ENCODE data around the gene DAZAP1. TPM values are rescaled to one million over a fixed set of nuclear protein-coding genes. Genes with fewer than 3 reads are reported as not detected.

The DAZAP1 gene
- polyA plus RNA-seq, 2 donors: 64.9 to 75.3 TPM

- H3K36me3 ChIP-seq (ENCODE audit: control insufficient read depth in 2 of 2, insufficient read depth in 2 of 2, low read length in 1 of 2): peaks cover 5 to 12% of the 10 kb centered on the region in 2 donors
- H3K4me1 ChIP-seq (ENCODE audit: control insufficient read depth in 2 of 2, insufficient read depth in 2 of 2, low read length in 1 of 2): peaks cover 0 to 10% of the 10 kb centered on the region in 2 donors
- peak overlapping the region; percentile 90 to 97 for H3K27ac ChIP-seq (ENCODE audit: low read depth in 2 of 2, low read length in 1 of 2)
- 0% methylated on average over 23 of the region's 23 CpGs for WGBS, 2 donors
- H3K27me3 ChIP-seq (ENCODE audit: control insufficient read depth in 1 of 2, insufficient read depth in 2 of 2, low read length in 2 of 2): no peaks in the 10 kb centered on the region
- peak overlapping the region; percentile 95 to 97 for H3K4me3 ChIP-seq (ENCODE audit: low read depth in 1 of 2, low read length in 2 of 2)
- H3K9me3 ChIP-seq (ENCODE audit: control insufficient read depth in 2 of 2, insufficient read depth in 1 of 2, low read depth in 1 of 2, low read length in 1 of 2): peaks cover 0 to 2% of the 10 kb centered on the region in 2 donors
These were observed 23.3 kb upstream of the DAZAP1 start for GRCh38 chr19:1384085-1384462.

DNA sequence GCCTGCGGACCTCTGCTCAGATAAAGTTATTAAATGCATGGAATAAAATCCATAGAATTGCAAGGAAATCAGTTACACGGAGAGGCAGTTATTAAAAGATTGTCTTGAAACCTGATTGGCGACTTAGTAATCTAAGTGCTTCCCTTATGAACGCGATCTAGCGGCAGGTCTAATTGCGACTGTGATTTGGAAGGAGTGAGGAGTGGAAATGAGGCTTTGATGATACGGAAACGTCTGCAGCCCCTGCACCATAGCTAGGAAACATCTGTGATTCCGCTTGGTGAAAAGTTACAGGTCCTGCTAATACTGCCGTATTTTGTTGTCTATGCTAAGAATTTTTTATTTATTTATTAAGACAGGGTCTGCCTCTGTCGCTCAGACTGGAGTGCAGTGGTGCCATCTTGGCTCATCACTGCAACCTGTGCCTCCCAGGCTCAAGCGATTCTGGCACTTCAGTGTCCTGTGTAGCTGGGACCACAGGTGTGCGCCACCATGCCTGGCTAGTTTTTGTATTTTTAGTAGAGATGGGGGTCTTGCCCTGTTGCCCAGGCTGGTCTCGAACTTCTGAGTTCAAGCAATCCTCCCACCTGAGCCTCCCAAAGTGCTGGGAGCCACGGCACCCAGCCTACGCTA, 22.8 kb upstream of the DAZAP1 start:
- H3K4me3 ChIP-seq (ENCODE audit: low read depth in 1 of 2, low read length in 2 of 2): peak overlapping the region; percentile 95 to 97
- no peaks in the 10 kb centered on the region for H3K27me3 ChIP-seq (ENCODE audit: control insufficient read depth in 1 of 2, insufficient read depth in 2 of 2, low read length in 2 of 2)
- peaks cover 11 to 18% of the 10 kb centered on the region in 2 donors for H3K36me3 ChIP-seq (ENCODE audit: control insufficient read depth in 2 of 2, insufficient read depth in 2 of 2, low read length in 1 of 2)
- peaks cover 0 to 10% of the 10 kb centered on the region in 2 donors for H3K4me1 ChIP-seq (ENCODE audit: control insufficient read depth in 2 of 2, insufficient read depth in 2 of 2, low read length in 1 of 2)
- peak overlapping the region; percentile 90 to 97 for H3K27ac ChIP-seq (ENCODE audit: low read depth in 2 of 2, low read length in 1 of 2)
- H3K9me3 ChIP-seq (ENCODE audit: control insufficient read depth in 2 of 2, insufficient read depth in 1 of 2, low read depth in 1 of 2, low read length in 1 of 2): peaks cover 0 to 2% of the 10 kb centered on the region in 2 donors
- WGBS, 2 donors: 29 to 31% methylated on average over 17 of the region's 17 CpGs

GRCh38 chr19:1385816-1386215, 21.6 kb upstream of the DAZAP1 start:
- H3K27ac ChIP-seq (ENCODE audit: low read depth in 2 of 2, low read length in 1 of 2): no peak overlapping the region
- WGBS, 2 donors: 92% methylated on average over 3 of the region's 3 CpGs
- H3K36me3 ChIP-seq (ENCODE audit: control insufficient read depth in 2 of 2, insufficient read depth in 2 of 2, low read length in 1 of 2): peaks cover 11 to 25% of the 10 kb centered on the region in 2 donors
- H3K4me1 ChIP-seq (ENCODE audit: control insufficient read depth in 2 of 2, insufficient read depth in 2 of 2, low read length in 1 of 2): peaks cover 0 to 10% of the 10 kb centered on the region in 2 donors
- H3K9me3 ChIP-seq (ENCODE audit: control insufficient read depth in 2 of 2, insufficient read depth in 1 of 2, low read depth in 1 of 2, low read length in 1 of 2): peaks cover 0 to 2% of the 10 kb centered on the region in 2 donors
- no peaks in the 10 kb centered on the region for H3K27me3 ChIP-seq (ENCODE audit: control insufficient read depth in 1 of 2, insufficient read depth in 2 of 2, low read length in 2 of 2)
- no peak overlapping the region for H3K4me3 ChIP-seq (ENCODE audit: low read depth in 1 of 2, low read length in 2 of 2)

DNA sequence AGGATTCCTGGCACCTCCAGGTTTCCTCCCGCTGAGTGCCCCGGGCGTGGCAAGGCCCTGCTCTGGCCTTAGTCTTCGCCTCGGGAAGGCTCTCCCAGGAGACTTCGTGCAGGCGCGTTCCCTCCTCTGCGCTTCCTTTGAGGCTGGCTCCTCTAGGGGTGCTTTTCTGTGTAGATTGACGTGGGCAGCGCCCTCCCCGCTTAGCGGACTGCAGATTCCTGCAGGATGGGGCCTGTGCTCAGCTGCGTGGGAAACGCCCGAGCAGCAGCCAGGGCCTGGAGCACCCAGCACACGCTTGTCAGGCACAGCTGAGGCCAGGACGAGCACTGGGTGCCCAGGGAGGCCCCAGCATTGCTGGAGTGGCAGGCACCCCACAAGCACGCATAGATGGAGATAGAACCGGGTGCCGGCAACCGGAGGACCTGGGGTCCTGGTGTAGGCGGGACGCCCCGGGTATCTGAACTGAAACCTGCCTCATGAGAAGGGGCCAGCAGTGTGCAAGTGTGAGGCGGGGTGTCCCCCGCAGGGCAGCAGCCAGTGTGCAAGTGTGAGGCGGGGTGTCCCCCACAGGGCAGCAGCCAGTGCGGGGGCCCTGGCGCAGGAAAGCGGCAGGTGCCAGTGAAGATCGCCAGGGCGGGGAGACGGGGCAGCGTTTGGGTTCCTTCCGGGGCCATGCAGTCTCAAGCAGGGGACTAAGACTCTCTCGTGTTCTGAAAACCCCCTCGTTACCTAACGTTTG, 20.3 kb upstream of the DAZAP1 start:
- 64 to 75% methylated on average over 39 of the region's 39 CpGs for WGBS, 2 donors
- Histone ChIP-seq H3K9me3 (ENCODE audit: control insufficient read depth in 2 of 2, insufficient read depth in 1 of 2, low read depth in 1 of 2, low read length in 1 of 2) (peaks cover 0 to 2% of the 10 kb centered on the region in 2 donors), H3K27me3 (ENCODE audit: control insufficient read depth in 1 of 2, insufficient read depth in 2 of 2, low read length in 2 of 2) (no peaks in the 10 kb centered on the region), H3K4me3 (ENCODE audit: low read depth in 1 of 2, low read length in 2 of 2) (no peak overlapping the region), H3K36me3 (ENCODE audit: control insufficient read depth in 2 of 2, insufficient read depth in 2 of 2, low read length in 1 of 2) (peaks cover 14 to 28% of the 10 kb centered on the region in 2 donors), H3K4me1 (ENCODE audit: control insufficient read depth in 2 of 2, insufficient read depth in 2 of 2, low read length in 1 of 2) (peaks cover 0 to 10% of the 10 kb centered on the region in 2 donors), H3K27ac (ENCODE audit: low read depth in 2 of 2, low read length in 1 of 2) (peak overlapping the region in 1 of 2 donors; percentile 19)

GRCh38 chr19:1387684-1388636, 19.4 kb upstream of the DAZAP1 start:
- WGBS, 2 donors: 82 to 84% methylated on average over 44 to 45 of the region's 45 CpGs
- H3K9me3 ChIP-seq (ENCODE audit: control insufficient read depth in 2 of 2, insufficient read depth in 1 of 2, low read depth in 1 of 2, low read length in 1 of 2): peaks cover 0 to 2% of the 10 kb centered on the region in 2 donors
- H3K4me1 ChIP-seq (ENCODE audit: control insufficient read depth in 2 of 2, insufficient read depth in 2 of 2, low read length in 1 of 2): peaks cover 0 to 10% of the 10 kb centered on the region in 2 donors
- H3K4me3 ChIP-seq (ENCODE audit: low read depth in 1 of 2, low read length in 2 of 2): no peak overlapping the region
- H3K36me3 ChIP-seq (ENCODE audit: control insufficient read depth in 2 of 2, insufficient read depth in 2 of 2, low read length in 1 of 2): peaks cover 14 to 30% of the 10 kb centered on the region in 2 donors
- no peaks in the 10 kb centered on the region for H3K27me3 ChIP-seq (ENCODE audit: control insufficient read depth in 1 of 2, insufficient read depth in 2 of 2, low read length in 2 of 2)
- no peak overlapping the region for H3K27ac ChIP-seq (ENCODE audit: low read depth in 2 of 2, low read length in 1 of 2)

GRCh38 chr19:1388637-1389026, 18.8 kb upstream of the DAZAP1 start:
- peaks cover 14 to 36% of the 10 kb centered on the region in 2 donors for H3K36me3 ChIP-seq (ENCODE audit: control insufficient read depth in 2 of 2, insufficient read depth in 2 of 2, low read length in 1 of 2)
- no peak overlapping the region for H3K27ac ChIP-seq (ENCODE audit: low read depth in 2 of 2, low read length in 1 of 2)
- no peaks in the 10 kb centered on the region for H3K27me3 ChIP-seq (ENCODE audit: control insufficient read depth in 1 of 2, insufficient read depth in 2 of 2, low read length in 2 of 2)
- peaks cover 0 to 10% of the 10 kb centered on the region in 2 donors for H3K4me1 ChIP-seq (ENCODE audit: control insufficient read depth in 2 of 2, insufficient read depth in 2 of 2, low read length in 1 of 2)
- H3K9me3 ChIP-seq (ENCODE audit: control insufficient read depth in 2 of 2, insufficient read depth in 1 of 2, low read depth in 1 of 2, low read length in 1 of 2): peaks cover 0 to 2% of the 10 kb centered on the region in 2 donors
- 89 to 90% methylated on average over 17 of the region's 17 CpGs for WGBS, 2 donors
- H3K4me3 ChIP-seq (ENCODE audit: low read depth in 1 of 2, low read length in 2 of 2): no peak overlapping the region

GRCh38 chr19:1389033-1389940, 18.1 kb upstream of the DAZAP1 start:
- 91 to 93% methylated on average over 38 to 39 of the region's 39 CpGs for WGBS, 2 donors
- Histone ChIP-seq H3K9me3 (ENCODE audit: control insufficient read depth in 2 of 2, insufficient read depth in 1 of 2, low read depth in 1 of 2, low read length in 1 of 2) (peaks cover 0 to 2% of the 10 kb centered on the region in 2 donors), H3K27ac (ENCODE audit: low read depth in 2 of 2, low read length in 1 of 2) (no peak overlapping the region), H3K36me3 (ENCODE audit: control insufficient read depth in 2 of 2, insufficient read depth in 2 of 2, low read length in 1 of 2) (peaks cover 14 to 36% of the 10 kb centered on the region in 2 donors), H3K4me3 (ENCODE audit: low read depth in 1 of 2, low read length in 2 of 2) (no peak overlapping the region), H3K4me1 (ENCODE audit: control insufficient read depth in 2 of 2, insufficient read depth in 2 of 2, low read length in 1 of 2) (peaks cover 0 to 16% of the 10 kb centered on the region in 2 donors), H3K27me3 (ENCODE audit: control insufficient read depth in 1 of 2, insufficient read depth in 2 of 2, low read length in 2 of 2) (no peaks in the 10 kb centered on the region)

DNA sequence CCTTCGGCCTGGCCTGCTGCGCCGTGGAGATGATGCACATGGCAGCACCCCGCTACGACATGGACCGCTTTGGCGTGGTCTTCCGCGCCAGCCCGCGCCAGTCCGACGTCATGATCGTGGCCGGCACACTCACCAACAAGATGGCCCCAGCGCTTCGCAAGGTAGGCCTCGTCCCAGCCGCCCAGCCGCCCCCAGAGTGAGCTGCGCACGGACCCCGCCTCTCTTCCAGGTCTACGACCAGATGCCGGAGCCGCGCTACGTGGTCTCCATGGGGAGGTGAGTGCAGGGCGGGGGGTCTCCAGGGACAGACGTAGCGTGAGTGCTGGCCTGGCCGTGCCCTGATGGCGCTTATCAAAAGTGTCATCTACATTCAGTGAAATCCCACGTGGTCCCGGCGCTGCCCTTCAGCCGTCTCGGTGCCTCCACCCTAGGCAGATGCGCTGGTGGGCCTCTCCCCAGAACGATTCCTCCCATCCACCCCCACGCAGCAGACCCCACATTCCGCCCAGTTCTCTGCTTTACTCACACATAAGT, 16.4 kb upstream of the DAZAP1 start:
- peaks cover 0 to 2% of the 10 kb centered on the region in 2 donors for H3K9me3 ChIP-seq (ENCODE audit: control insufficient read depth in 2 of 2, insufficient read depth in 1 of 2, low read depth in 1 of 2, low read length in 1 of 2)
- peaks cover 4 to 29% of the 10 kb centered on the region in 2 donors for H3K4me1 ChIP-seq (ENCODE audit: control insufficient read depth in 2 of 2, insufficient read depth in 2 of 2, low read length in 1 of 2)
- H3K4me3 ChIP-seq (ENCODE audit: low read depth in 1 of 2, low read length in 2 of 2): no peak overlapping the region
- no peaks in the 10 kb centered on the region for H3K27me3 ChIP-seq (ENCODE audit: control insufficient read depth in 1 of 2, insufficient read depth in 2 of 2, low read length in 2 of 2)
- peaks cover 14 to 36% of the 10 kb centered on the region in 2 donors for H3K36me3 ChIP-seq (ENCODE audit: control insufficient read depth in 2 of 2, insufficient read depth in 2 of 2, low read length in 1 of 2)
- no peak overlapping the region for H3K27ac ChIP-seq (ENCODE audit: low read depth in 2 of 2, low read length in 1 of 2)
- WGBS, 2 donors: 94 to 95% methylated on average over 42 of the region's 42 CpGs
